ENCODE data around the gene MOV10L1. TPM values are rescaled to one million over a fixed set of nuclear protein-coding genes. Genes with fewer than 3 reads are reported as not detected.

Gene MOV10L1
- polyA plus RNA-seq, 3 donors, result 0.18 to 0.35 TPM; not detected in 1

DNA sequence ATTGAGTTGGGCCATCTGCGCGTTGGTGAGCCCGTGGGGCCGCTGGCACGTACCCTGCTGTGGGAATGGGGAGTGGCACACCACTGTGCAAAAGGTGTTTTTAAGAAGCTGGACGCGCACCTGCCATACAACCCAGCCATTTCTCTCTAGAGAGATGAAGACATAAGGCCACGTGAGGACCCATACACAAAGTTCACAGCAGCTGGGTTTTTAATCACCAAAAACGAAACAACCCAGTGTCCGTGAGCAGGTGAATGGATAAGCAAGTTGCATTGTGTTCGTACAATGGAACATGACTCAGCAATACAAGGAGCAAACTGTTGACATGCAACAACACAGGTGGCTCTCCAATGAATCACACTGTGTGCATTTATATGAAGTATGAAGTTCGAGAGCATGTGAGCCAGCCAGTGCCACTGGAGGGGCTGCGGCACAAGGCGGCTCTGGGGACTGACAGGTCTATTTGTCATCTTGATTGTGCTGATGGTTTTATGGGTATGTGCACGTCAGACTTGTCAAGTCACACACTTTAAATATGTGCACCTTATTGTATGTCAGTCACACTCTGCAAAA, 50.1 kb downstream of the MOV10L1 start:
- Mint-ChIP-seq H3K27ac (no peak overlapping the region), H3K36me3 (no peaks in the 10 kb centered on the region), H3K4me3 (no peak overlapping the region), H3K4me1 (peaks cover 34% of the 10 kb centered on the region), H3K9me3 (peaks cover 0 to 2% (median 0%) of the 10 kb centered on the region in 7 donors), H3K27me3 (ENCODE audit: low read depth in 3 of 3) (peaks cover 0 to 3% (median 0%) of the 10 kb centered on the region in 3 donors)
- no peak overlapping the region for H3K4me2 ChIP-seq (replicated peaks; ENCODE audit: extremely low read depth, low read length, poor library complexity, severe bottlenecking)
- no peaks in the 10 kb centered on the region for H3K36me3 ChIP-seq (replicated peaks in 1 of 2; ENCODE audit: control insufficient read depth in 1 of 2, insufficient read depth in 2 of 2, low read length in 2 of 2)
- intact Hi-C loops (cut with micrococcal nuclease), result no loop called here
- no peak overlapping the region for H3K9ac ChIP-seq (ENCODE audit: insufficient read depth, low read length, poor library complexity, severe bottlenecking)
- H3K27me3 ChIP-seq (ENCODE audit: control insufficient read depth in 2 of 2, insufficient read depth in 2 of 2, low read length in 2 of 2), result no peaks in the 10 kb centered on the region
- H4K20me1 ChIP-seq (ENCODE audit: insufficient read depth, low read length), result no peaks in the 10 kb centered on the region
- no peak overlapping the region for H3K27ac ChIP-seq (ENCODE audit: low read depth in 1 of 2, low read length in 2 of 2)
- H3K9me3 ChIP-seq (replicated peaks in 1 of 2; ENCODE audit: control insufficient read depth in 1 of 2, insufficient read depth in 1 of 2, low read length in 2 of 2), result no peaks in the 10 kb centered on the region
- no peak for DNase-seq
- H3K79me2 ChIP-seq (ENCODE audit: insufficient read depth, low read length), result no peaks in the 10 kb centered on the region
- no peak overlapping the region for H2AFZ ChIP-seq (ENCODE audit: insufficient read depth, low read depth, low read length, poor library complexity, severe bottlenecking)
- H3K4me1 ChIP-seq (ENCODE audit: control insufficient read depth in 1 of 2, insufficient read depth in 2 of 2, low read length in 2 of 2), result peaks cover 19% of the 10 kb centered on the region in 2 donors
- no peak overlapping the region for H3K4me3 ChIP-seq (replicated peaks in 1 of 3; ENCODE audit: low read depth in 2 of 3, low read length in 3 of 3)
- TF ChIP-seq, protein P1, sequence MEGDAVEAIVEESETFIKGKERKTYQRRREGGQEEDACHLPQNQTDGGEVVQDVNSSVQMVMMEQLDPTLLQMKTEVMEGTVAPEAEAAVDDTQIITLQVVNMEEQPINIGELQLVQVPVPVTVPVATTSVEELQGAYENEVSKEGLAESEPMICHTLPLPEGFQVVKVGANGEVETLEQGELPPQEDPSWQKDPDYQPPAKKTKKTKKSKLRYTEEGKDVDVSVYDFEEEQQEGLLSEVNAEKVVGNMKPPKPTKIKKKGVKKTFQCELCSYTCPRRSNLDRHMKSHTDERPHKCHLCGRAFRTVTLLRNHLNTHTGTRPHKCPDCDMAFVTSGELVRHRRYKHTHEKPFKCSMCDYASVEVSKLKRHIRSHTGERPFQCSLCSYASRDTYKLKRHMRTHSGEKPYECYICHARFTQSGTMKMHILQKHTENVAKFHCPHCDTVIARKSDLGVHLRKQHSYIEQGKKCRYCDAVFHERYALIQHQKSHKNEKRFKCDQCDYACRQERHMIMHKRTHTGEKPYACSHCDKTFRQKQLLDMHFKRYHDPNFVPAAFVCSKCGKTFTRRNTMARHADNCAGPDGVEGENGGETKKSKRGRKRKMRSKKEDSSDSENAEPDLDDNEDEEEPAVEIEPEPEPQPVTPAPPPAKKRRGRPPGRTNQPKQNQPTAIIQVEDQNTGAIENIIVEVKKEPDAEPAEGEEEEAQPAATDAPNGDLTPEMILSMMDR (IDR thresholded peaks at IDR 0.05), result no peak
- WGBS (ENCODE audit: insufficient coverage), result 82% methylated on average over 9 of the region's 15 CpGs

DNA sequence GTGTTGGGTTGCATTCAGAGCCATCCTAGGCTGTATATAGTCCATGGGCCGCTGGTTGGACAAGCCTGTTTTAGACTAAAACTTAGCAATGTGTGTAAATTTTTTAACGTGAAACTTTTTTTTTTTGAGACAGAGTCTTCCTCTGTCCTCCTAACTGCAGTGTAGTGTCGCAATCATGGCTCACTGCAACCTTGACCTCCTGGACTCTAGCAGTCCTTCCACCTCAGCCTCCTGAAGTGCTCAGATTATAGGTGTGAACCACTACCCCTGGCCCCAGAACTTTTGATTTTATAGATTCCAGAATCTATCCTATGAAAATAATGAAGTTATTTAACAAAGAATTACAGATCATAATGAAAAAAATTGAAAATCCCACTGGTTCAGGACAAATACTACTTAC, 50.8 kb downstream of the MOV10L1 start:
- Mint-ChIP-seq H3K4me1 (peaks cover 39% of the 10 kb centered on the region), H3K27me3 (ENCODE audit: low read depth in 3 of 3) (peaks cover 0 to 3% (median 0%) of the 10 kb centered on the region in 3 donors), H3K9me3 (peaks cover 0 to 2% (median 0%) of the 10 kb centered on the region in 7 donors), H3K36me3 (no peaks in the 10 kb centered on the region), H3K4me3 (no peak overlapping the region), H3K27ac (no peak overlapping the region)
- WGBS (ENCODE audit: insufficient coverage), result no CpG with 5 or more reads among the region's 3 CpGs
- Histone ChIP-seq H3K4me1 (ENCODE audit: control insufficient read depth in 1 of 2, insufficient read depth in 2 of 2, low read length in 2 of 2) (peaks cover 20 to 21% of the 10 kb centered on the region in 2 donors), H2AFZ (ENCODE audit: insufficient read depth, low read depth, low read length, poor library complexity, severe bottlenecking) (no peak overlapping the region), H4K20me1 (ENCODE audit: insufficient read depth, low read length) (no peaks in the 10 kb centered on the region), H3K9me3 (replicated peaks in 1 of 2; ENCODE audit: control insufficient read depth in 1 of 2, insufficient read depth in 1 of 2, low read length in 2 of 2) (no peaks in the 10 kb centered on the region), H3K79me2 (ENCODE audit: insufficient read depth, low read length) (no peaks in the 10 kb centered on the region), H3K4me3 (replicated peaks in 1 of 3; ENCODE audit: low read depth in 2 of 3, low read length in 3 of 3) (no peak overlapping the region), H3K36me3 (replicated peaks in 1 of 2; ENCODE audit: control insufficient read depth in 1 of 2, insufficient read depth in 2 of 2, low read length in 2 of 2) (no peaks in the 10 kb centered on the region), H3K4me2 (replicated peaks; ENCODE audit: extremely low read depth, low read length, poor library complexity, severe bottlenecking) (no peak overlapping the region), H3K9ac (ENCODE audit: insufficient read depth, low read length, poor library complexity, severe bottlenecking) (no peak overlapping the region), H3K27me3 (ENCODE audit: control insufficient read depth in 2 of 2, insufficient read depth in 2 of 2, low read length in 2 of 2) (no peaks in the 10 kb centered on the region), H3K27ac (ENCODE audit: low read depth in 1 of 2, low read length in 2 of 2) (no peak overlapping the region)
- intact Hi-C loops (cut with micrococcal nuclease), result no loop called here
- no peak for DNase-seq
- TF ChIP-seq, protein P1 (IDR thresholded peaks at IDR 0.05), result no peak

All from CD14-positive monocyte (primary cell).